ENCODE measurements around the gene NXNL1.

NXNL1 gene

DNA sequence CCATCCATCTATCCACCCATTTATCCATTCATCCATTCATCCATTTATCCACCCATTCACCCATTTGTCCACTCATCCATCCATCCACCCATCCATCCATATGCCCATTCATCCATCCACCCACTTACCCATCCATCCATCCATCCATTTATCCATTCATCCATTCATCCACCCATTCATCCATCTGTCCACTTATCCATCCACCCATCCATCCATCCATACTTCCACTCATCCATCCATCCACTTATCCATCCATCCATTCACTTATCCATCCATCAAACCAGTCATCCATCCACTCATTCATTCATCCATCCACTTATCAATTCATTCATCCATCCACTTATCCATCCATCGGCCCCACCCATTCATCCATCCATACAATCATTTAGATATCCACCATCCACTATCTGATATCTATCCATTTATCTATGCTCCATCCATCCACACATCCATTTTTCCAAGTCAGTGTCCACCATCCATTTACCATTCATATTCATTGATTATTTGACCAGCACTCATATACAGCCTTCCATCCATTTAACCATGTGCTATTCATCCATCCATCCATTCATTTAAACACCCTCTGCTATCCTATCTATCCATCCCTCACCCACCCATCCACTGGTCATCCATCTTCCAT lies 15.1 kb downstream of the NXNL1 start:
- TF ChIP-seq, protein P1, sequence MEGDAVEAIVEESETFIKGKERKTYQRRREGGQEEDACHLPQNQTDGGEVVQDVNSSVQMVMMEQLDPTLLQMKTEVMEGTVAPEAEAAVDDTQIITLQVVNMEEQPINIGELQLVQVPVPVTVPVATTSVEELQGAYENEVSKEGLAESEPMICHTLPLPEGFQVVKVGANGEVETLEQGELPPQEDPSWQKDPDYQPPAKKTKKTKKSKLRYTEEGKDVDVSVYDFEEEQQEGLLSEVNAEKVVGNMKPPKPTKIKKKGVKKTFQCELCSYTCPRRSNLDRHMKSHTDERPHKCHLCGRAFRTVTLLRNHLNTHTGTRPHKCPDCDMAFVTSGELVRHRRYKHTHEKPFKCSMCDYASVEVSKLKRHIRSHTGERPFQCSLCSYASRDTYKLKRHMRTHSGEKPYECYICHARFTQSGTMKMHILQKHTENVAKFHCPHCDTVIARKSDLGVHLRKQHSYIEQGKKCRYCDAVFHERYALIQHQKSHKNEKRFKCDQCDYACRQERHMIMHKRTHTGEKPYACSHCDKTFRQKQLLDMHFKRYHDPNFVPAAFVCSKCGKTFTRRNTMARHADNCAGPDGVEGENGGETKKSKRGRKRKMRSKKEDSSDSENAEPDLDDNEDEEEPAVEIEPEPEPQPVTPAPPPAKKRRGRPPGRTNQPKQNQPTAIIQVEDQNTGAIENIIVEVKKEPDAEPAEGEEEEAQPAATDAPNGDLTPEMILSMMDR (IDR thresholded peaks at IDR 0.05) = no peak

- TF ChIP-seq, protein P1 (IDR thresholded peaks at IDR 0.05) = no peak
Observed at GRCh38 chr19:17441241-17442021, 19.3 kb downstream of the NXNL1 start.

DNA sequence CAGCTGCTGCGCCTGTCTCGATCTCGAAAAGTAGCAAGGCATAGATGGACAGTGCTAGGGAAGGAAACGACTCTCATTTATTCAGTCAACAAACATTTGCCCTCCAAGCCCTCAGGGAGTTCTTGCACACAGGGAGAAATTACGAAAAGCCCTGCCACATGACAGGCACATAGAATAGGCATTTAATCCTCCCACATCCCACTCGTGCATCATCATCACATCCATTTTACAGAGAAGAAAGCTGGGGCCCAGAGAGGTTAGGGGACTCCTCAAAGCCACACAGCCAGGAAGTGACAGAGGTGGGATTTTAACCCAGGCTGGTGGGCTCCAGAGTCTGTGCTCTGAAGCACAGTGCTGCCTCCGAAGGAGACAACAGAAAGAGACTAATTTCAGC lies 23.9 kb downstream of the NXNL1 start:
- TF ChIP-seq, protein P1 (IDR thresholded peaks at IDR 0.05) = no peak

- TF ChIP-seq, protein P1 (IDR thresholded peaks at IDR 0.05) = no peak
Observed at GRCh38 chr19:17436094-17436873, 24.4 kb downstream of the NXNL1 start.

GRCh38 chr19:17435218-17435617 lies 25.5 kb downstream of the NXNL1 start:
- TF ChIP-seq, protein P1 (IDR thresholded peaks at IDR 0.05) = no peak

- TF ChIP-seq, protein P1 (IDR thresholded peaks at IDR 0.05) = no peak
Observed at GRCh38 chr19:17431417-17431816, 29.3 kb downstream of the NXNL1 start.

GRCh38 chr19:17429641-17430113 lies 31.0 kb downstream of the NXNL1 start:
- TF ChIP-seq, protein P1 (IDR thresholded peaks at IDR 0.05) = no peak
